Sciatic nerve (tissue), 2 donors: ENCODE data around the gene PKN3. TPM values are rescaled to one million over a fixed set of nuclear protein-coding genes. Genes with fewer than 3 reads are reported as not detected.

Experiments used
- ATAC-seq: fragments of 200-7000 bp; cut with Tn5 transposase; one replicate; pipeline ENCODE4 v1.9.1; 2020; ENCODE audit warnings: mild to moderate bottlenecking, moderate library complexity
- DNase-seq: peaks from one replicate; pipeline ENCODE4 v3.0.0-alpha.2; 2020; ENCODE audit warnings: low spot score
- intact Hi-C: fragments of 100-400 bp; cut with DNase I; formaldehyde crosslinking; loops from one replicate; pipeline ENCODE4 v1.14.2; 2022
- total RNA-seq: library from RNA; stranded (reverse); fragmentation: NEBNext Ultra II Directional; extraction: Animal tissue kit (Norgen Biotek cat#: 25700); gene quantifications from one replicate; pipeline ENCODE4 v1.2.1, GENCODE V29; 2021
- donor health status: DM: no; HTN: no; CAD: no.
- donor health status: DM: no; HTN: no; CAD: no.

Gene PKN3
- total RNA-seq, 1 donor from 2014 or later, result 9.9 TPM

GRCh38 chr9:128713941-128714573, 11.8 kb downstream of the PKN3 start:
- DNase-seq, result peak; percentile 39
- no peak for ATAC-seq
- intact Hi-C loops, result no loop called here

GRCh38 chr9:128714586-128715435, 12.5 kb downstream of the PKN3 start:
- DNase-seq (peak; percentile 47), ATAC-seq (no peak)
- intact Hi-C loops, result no loop called here

GRCh38 chr9:128715436-128715750, 13.1 kb downstream of the PKN3 start:
- intact Hi-C loops, result no loop called here
- no peak for ATAC-seq
- no peak for DNase-seq

- no peak for DNase-seq
- no peak for ATAC-seq
- intact Hi-C loops, result no loop called here
Measured at GRCh38 chr9:128716581-128717254, 14.4 kb downstream of the PKN3 start.

GRCh38 chr9:128718047-128718446, 15.7 kb downstream of the PKN3 start:
- intact Hi-C loops, result no loop called here
- ATAC-seq (no peak), DNase-seq (no peak)

GRCh38 chr9:128718475-128718874, 16.2 kb downstream of the PKN3 start:
- DNase-seq, result no peak
- intact Hi-C loops, result no loop called here
- ATAC-seq, result no peak

- ATAC-seq (no peak), DNase-seq (no peak)
- intact Hi-C loops, result no loop called here
Measured at GRCh38 chr9:128719919-128720605, 17.8 kb downstream of the PKN3 start.

GRCh38 chr9:128720841-128721486, 18.7 kb downstream of the PKN3 start:
- intact Hi-C loops, result no loop called here
- ATAC-seq, result no peak
- no peak for DNase-seq

- ATAC-seq (no peak), DNase-seq (no peak)
- intact Hi-C loops, result no loop called here
Measured at GRCh38 chr9:128721487-128722010, 19.2 kb downstream of the PKN3 start.

GRCh38 chr9:128722380-128723351, 20.4 kb downstream of the PKN3 start:
- ATAC-seq, result no peak
- intact Hi-C loops, result no loop called here
- no peak for DNase-seq

- intact Hi-C loops, result no loop called here
- no peak for DNase-seq
- ATAC-seq, result peak; percentile 2
Measured at GRCh38 chr9:128723352-128723865, 21.1 kb downstream of the PKN3 start.

GRCh38 chr9:128723866-128724743, 21.8 kb downstream of the PKN3 start, which contains the start of gene ZDHHC12:
Gene ZDHHC12 (minus strand): TSS chr9:128724127. CDS start chr9:128724093, 34 bp downstream.
- intact Hi-C loops, result no loop called here
- DNase-seq, result peak; percentile 94
- ATAC-seq, result peak; percentile 94

GRCh38 chr9:128724744-128725211, 22.5 kb downstream of the PKN3 start:
- no peak for DNase-seq
- intact Hi-C loops, result no loop called here
- ATAC-seq, result peak; percentile 57

- intact Hi-C loops, result no loop called here
- DNase-seq, result no peak
- ATAC-seq, result no peak
Measured at GRCh38 chr9:128727640-128728248, 25.4 kb downstream of the PKN3 start.

GRCh38 chr9:128728298-128728697, 26.0 kb downstream of the PKN3 start:
- intact Hi-C loops, result no loop called here
- ATAC-seq, result no peak

GRCh38 chr9:128729302-128729701, 27.0 kb downstream of the PKN3 start:
- ATAC-seq (no peak), DNase-seq (no peak)
- intact Hi-C loops, result no loop called here

More at GRCh38 chr9:128728298-128728697, 26.0 kb downstream of the PKN3 start:
- no peak for DNase-seq
